NCI-H146 (cell line): Measurements from ENCODE around the gene EPB41L2.
"Not testable (repeated sequence)": the region's sequence is repeated elsewhere in the genome, so short reads cannot be mapped to it uniquely, and the experiment has no call there.

Experiments
- DNase-seq: peaks from one replicate; lab custom pipeline; 2025; lab: John Stamatoyannopoulos, UW

The EPB41L2 gene

DNA sequence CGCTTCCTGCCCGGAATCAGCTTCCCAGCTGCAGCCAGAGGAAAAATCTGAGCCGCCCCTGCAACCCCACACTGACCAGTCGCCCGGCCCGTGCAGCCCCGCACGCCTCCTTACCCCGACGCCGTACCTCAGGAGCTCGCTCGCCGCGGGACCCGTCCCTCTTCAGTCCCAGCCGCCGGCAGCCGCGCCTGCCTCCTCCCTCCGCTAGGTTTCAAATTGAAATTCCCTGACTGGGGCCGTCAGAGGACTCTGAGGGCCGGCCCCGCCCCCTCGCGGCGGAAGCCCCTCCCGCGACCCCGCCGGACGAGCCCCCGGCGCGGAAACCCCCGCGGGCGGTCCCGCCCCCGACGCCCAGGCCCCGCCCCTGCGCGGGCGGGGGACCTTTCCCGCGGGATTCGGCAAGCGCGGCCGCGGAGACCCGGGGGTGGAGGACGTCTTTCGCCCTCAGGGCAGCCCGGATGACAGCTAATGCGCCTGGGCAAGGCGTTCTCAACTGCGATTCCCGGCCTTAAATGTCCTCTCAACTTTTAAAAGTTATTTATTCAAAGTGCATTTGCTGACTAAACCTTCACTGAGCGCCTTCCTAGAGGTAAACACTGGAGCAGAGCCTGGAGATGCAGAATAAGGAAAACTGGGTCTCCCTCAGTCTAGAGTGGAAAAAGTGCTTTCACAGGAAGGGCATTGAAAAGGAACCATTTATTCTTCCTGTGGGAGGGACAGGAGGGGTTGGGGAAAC lies at the start of gene EPB41L2:
Gene EPB41L2 (minus strand): TSS at position 218 of the 736 bp plus-strand sequence. CDS start 106,760 bp downstream, outside the sequence.
- peak; percentile 93 for DNase-seq

DNA sequence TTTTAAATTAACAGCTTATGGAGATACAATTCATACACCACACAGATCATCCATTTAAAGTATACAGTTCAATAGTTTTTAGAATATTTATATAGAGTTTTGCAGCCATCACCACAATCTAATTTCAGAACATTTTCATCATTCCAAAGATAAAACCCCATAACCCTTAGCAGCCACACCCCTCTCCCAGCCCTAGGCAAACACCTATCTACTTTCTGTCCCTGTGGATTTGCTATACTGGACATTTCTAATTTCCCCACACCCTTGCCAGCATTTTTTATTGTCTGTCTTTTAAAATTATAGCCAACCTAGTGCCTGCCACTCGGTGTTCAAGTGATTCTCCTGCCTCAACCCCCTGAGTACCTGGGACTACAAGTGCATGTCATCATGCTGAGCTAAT lies 49.2 kb upstream of the EPB41L2 start:
- DNase-seq: no peak

DNA sequence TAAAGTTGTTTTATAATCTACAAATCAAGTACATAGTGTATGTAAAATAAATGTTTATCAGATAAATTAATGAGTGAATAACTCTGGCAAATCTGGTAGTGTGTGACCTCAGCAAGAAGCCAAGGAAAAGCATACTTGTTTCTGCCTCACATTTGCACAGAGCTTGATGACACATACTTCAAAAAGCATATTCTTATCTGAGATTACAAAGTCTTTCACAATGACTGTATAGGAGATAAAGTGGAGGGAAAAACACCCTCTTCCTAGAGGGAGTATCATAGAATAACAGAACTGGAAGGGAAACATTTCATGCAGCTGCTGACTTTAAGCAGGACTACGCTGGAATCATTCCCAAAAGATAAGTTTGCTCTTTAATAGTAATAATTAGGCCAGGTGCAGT lies 44.1 kb upstream of the EPB41L2 start:
- DNase-seq: no peak

DNA sequence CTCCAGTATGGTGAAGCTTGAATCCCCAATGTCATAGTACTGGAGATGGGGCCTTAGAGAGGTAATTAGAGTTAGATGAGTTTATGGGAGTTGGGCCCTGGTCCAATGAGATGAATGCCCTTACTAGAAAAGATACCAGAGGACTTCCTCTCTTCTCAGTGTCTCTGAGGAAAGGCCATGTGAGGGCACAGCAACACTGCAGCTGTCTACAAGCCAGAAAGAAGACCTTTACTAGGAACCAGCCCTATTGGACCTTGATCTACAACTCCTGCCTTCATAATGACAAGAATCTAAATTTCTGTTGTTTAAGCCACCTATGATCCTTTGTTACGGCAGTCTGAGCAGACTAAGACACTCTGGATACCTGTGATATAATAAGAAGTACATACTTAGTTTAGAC lies 40.9 kb upstream of the EPB41L2 start:
- no peak for DNase-seq

DNA sequence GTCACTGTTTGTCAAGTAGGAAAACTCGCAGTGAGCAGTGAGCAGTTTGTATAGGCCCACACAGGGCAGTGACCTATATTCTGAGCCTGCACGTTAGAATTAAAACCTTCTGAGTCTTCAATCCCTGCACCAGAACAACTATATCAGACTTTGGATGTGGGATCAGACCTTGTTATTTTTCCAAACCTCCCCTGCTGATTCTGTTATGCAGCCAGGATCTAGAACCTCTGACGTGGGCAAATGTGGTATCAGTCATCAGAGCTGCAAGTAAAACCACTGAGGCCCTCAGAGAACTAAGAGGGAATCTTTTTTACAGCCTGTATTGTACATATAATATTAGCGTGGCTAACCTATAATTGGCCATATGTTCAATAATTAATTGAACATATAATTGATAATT lies 40.3 kb upstream of the EPB41L2 start:
- no peak for DNase-seq

DNA sequence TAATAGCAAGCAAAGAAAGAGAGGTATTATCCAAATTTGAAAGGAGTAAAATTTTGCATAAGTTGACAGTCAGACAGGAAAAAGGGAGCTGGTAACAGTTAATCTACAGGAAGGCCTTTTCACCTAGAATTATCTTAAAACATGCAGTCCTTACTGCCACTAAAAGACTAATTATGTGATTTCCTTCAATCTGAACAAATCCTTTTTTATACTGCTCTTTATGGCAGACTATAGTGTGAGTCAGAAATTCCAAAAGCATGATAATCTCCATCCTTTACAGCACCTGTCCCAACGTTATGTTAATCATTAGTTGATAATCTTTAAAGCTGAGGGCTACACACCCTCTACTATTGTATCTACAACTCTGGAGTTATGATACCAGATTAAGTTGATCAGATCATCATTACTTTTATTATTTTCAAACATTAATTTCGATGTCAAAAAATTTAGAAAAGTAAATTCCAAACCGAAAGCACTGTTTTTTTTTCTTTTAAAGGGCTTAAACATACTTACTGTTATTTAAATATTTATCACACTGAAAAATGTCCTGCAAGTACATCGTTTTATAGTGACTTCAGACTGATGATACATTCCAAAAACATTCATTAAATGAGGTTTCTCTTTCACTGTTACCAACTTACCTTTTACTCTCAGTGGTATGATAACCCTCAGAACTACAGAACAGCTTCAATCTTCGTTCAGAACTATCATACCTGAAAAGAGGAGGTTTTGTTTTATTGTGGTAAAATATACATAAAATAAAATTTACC lies 39.1 kb upstream of the EPB41L2 start:
- no peak for DNase-seq

DNA sequence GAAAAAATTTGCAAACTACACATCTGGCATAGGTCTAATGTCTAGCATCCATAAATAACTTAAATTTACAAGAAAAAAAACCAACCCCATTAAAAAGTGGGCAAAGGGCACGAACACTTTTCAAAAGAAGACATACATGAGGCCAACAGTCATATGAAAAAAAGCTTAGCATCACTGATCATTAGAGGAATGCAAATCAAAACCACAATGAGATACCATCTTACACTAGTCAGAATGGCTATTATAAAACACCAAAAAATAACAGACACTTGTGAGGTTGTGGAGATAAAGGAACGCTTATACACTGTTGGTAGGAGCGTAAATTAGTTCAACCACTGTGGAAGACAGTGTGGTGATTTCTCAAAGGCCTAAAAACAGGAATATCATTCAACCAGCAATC lies 33.7 kb upstream of the EPB41L2 start:
- no peak for DNase-seq

DNA sequence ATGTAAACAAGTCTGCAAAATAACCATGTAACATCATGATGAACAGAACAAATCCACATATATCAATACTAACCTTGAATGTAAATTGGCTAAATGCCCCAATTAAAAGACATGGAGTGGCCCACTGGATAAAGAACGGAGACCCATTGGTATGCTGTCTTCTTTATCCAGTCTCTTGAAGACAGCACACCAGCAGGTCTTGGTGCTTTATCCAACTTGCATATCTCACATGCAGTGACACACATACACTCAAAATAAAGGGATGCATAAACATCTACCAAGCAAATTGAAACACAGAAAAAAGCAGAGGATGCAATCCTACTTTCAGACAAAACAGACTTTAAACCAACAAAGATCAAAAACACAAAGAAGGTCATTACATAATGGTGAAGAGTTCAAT lies 30.3 kb upstream of the EPB41L2 start:
- no peak for DNase-seq

DNA sequence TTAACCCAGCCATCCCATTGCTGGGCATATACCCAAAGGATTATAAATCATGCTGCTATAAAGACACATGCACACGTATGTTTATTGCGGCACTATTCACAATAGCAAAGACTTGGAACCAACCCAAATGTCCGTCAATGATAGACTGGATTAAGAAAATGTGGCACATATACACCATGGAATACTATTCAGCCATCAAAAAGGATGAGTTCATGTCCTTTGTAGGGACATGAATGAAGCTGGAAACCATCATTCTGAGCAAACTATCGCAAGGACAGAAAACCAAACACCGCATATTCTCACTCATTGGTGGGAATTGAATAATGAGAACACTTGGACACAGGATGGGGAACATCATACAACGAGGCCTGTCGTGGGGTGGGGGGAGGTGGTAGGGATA lies 28.9 kb upstream of the EPB41L2 start:
- DNase-seq: not testable (repeated sequence)

DNA sequence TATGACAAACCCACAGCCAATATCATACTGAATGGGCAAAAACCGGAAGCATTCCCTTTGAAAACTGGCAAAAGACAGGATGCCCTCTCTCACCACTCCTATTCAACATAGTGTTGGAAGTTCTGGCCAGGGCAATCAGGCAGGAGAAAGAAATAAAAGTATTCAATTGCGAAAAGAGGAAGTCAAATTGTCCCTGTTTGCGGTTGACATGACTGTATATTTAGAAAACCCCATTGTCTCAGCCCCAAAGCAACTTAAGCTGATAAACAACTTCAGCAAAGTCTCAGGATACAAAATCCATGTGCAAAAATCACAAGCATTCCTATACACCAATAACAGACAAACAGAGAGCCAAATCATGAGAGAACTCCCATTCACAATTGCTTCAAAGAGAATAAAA lies 27.3 kb upstream of the EPB41L2 start:
- DNase-seq: not testable (repeated sequence)

DNA sequence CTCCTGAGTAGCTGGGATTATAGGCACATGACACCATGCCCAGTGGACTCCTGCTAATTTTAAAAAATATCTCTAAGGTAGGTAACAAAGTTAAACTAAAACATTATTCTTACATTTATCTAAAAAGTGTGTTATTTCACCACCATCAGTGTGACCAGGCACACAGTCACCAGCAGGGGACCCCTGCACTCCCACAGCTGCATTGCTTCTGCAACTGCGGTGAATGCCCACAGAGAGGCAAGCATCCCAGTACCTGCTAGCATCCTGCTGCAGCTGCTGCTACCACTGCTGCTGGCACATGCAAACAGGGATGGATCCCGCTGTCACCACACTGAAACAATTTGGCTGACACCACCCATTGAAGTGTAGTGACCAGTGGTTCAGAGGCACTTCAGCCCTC lies 21.9 kb upstream of the EPB41L2 start:
- DNase-seq: no peak

DNA sequence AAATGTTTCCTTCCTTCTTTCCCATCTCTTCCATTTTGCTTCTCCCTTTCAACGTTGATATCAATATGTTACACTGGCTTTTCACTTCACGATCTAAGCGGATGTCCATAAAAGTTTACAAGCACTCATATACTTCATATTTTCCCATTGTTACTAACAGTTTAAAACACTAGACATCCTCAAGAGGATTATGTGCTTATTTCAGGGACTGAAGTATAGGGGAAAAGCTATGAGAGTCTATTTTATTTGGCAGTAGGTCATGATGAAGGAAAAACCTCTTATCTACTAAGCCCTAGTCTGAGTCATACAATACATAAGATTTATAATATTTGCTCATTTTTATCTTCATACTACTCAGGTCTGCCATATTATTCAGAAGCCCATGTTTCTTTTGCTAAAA lies 20.6 kb upstream of the EPB41L2 start:
- DNase-seq: no peak

DNA sequence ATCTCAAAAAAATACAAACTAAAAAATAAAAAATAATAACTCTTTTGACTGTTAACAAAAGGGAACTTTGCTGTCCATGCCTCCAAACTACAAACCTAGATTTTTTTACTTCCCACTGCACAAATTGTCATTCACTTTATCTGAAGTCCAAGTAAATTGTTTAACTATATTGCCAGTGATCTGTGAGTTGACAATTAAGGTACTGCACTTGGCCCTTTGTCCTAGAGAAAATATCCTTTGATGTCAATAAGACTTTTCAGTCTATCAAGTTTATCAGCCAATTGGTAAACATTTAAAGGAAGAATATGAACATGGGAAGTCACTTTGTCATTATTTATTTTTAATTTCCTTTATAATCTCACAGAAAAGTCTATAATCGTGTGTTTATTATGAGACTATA lies 19.3 kb upstream of the EPB41L2 start:
- DNase-seq: no peak

DNA sequence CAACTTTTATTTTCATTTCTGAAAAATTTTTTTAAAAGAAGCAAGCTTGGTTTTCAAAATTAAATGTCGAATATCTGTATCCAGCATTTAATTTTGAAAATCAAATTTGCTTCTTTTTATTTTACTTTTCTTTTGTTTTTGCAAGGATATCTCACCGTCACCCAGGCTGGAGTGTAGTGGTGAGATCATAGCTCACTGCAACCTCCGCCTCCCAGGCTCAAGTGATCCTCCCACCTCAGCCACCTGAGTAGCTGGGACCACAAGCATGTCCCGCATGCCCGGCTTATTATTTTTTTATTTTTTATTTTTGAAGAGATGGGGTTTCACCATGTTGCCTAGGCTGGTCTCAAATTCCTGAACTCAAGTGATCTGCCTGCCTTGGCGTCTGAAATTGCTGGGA lies 17.0 kb upstream of the EPB41L2 start:
- DNase-seq: no peak

DNA sequence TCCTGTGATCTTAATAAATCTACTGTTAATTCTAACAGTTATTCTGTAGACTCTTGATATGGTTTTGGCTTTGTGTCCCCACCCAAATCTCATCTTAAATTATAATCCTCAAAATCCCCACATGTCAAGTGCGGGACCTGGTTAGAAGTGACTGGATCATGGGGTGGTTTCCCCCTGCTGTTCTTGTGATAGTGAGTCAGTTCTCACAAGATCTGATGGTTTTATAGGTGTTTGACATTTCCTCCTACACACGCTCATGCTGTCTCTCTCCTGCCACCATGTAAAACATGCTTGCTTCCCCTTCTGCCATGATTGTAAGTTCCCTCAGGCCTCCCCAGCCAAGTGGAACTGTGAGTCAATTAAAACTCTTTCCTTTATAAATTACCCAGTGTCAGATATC lies 10.5 kb upstream of the EPB41L2 start:
- DNase-seq: no peak

DNA sequence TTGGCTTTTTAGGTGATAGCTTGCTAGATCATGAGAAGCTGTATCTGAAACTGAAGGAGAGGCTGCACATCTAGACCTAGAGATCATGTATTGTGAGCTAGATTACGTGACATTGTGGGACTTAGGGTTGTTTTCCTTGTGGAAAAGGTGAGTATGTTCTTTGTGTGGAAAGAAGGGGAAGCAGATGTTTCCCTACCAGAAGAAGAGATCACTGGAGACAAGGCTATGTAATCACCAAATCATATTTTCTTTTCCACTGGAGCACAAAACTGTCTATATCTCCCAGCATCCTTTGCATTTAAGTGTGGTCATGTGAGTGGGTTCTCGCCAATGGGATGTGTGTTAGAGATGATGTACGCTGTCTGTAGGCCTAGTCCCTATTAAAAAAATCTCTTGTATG lies 7.0 kb upstream of the EPB41L2 start:
- no peak for DNase-seq

DNA sequence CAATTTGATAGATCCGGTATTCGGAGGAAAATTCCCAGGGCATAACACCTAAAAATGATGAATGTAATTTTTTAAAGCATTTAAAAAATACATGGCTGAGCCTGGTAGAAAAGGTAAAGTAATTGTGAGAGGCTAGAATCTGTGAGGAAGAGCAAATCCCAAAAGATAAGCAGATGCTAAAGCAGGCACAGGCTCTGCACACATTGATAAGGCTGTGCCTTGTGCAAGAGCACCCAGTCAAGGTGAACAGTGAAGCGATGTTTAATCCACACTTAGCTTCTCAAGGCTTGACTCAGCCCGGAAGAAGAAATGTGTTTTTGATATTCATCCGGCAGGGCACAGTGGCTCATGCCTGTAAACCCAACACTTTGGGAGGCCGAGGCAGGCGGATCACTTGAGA lies 5.1 kb upstream of the EPB41L2 start:
- no peak for DNase-seq

DNA sequence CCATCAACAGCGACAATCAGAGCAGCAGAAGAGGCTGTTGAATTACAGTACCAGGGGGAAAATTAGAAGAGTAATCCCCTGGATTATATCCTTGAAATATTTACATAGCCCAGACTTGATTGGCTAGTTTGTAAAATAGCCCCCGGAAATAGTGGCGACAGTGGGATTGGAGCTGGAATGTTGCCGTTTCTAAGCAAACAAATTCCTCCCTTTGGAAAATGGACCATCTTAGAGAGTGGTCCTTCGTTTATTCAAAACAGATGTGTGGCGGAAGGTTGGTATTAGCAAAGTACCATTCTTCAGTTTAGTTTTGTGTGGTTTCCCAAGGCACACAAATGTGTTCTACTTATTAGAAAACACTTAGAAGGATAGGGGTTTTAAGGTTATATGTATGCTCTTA lies 4.5 kb upstream of the EPB41L2 start:
- no peak for DNase-seq

DNA sequence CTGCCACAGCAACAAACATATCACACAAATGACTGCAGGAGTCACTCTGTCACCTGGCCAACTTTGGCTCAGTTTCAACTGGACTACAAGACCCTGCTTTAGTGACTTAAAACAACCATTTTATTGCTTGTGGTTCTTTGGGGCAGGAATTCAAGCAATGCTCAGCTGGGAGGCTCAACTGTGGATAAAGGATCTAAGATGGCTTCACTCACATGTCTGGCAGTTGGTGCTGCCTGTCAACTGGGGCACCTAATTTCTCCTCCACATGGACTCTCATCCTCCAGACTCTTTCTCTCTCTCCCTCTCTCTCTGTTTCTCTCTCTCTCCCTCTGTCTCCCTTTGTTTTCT lies 2.8 kb upstream of the EPB41L2 start:
- no peak for DNase-seq

DNA sequence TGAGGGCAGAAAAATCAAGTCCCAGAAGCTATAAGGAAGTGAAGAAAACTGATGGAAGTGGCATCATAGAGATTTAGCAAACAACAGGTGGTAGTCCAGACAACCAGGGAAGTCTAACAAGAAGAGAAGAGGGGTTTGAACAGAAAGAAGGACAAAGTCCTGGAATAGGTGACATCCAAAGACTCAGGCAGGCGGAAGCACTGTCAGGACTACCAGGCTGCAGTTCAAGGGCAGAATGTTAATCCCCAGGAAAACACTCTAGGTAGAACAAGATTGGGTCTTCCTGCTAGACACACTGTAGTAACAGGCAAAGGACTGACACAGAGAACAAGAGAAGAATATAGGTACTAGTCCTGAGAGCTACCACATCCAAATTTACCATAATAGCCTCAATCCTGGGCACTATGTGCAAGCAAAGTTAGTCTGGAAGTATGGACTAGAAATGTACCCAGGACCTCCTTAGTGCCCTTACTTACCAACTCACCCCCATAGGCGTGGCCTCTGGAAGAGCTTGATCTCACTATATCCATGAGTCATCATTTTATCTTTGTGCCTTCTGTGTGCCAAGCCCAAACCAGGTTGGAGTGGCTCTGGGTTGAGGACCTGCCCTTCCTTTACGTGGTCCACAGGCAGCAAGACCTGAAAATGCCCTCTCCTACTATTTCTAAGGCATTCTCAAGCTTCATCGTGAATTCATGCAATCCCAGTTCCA lies 2.2 kb upstream of the EPB41L2 start:
- no peak for DNase-seq

DNA sequence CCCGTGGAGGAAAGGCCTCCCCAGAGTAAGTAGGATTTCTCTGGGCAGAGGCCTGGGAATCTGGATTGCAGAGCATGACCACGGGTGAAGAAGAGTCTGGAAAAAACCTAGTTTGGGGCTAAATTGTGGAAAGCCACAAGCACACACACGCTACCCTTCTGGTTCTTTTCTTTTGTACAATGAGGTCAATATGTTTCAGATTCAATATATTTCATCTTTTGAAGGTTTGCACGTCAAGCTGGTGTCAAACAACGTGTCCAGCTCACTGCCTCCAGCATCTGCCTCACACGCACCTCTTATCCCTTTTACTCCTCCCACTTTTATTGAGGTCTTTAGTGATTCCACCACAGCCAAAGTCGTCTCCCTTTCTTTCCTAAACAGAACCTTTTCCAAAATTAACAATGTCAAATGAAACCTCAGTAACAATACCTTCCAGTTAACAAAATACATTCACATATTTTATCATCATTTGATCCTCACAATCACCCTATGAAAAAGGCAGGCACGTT lies 773 bp upstream of the EPB41L2 start:
- DNase-seq: no peak

DNA sequence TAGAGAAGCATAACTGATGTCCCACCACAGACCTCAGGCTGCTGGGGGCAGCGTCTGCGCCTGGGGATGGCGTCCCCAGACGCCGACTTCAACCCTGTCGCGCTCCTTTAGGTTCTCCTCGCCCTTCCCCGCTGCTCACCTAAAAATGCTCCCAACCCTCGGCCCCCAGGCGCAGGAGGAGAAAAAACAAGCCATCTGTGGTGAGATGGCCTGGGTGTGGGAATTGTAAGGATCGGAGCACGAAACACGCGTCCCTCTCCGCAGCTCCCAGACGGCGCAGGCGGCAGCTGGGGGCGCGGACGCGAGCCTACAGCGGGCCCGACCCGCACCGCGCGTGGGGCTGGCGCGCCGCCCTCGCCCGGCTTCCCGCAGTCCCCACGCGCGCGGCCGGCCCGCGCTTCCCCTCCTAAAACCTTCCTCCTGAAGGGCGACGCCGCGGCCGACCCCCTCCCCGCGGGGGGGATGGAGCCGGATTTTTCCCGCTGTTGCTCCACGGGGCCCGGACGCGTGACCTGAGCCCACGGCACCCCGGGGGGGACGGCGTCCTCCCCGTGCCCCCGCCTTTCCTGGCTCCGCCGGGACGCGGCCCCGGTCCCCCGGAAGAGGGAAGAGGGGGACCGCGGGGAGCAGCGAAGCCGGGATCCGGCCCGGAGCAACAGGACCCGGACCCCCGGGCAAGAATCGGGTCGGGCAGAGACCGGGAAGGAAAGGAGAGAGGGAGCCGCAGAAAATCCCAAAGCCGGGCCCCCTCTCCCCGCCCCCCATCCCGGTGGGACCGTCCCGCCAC lies 611 bp downstream of the EPB41L2 start:
- DNase-seq: peak; percentile 46
